Common myeloid progenitor, CD34-positive (primary cell): ENCODE results near the gene GALNT1. TPM values are rescaled to one million over a fixed set of nuclear protein-coding genes. Genes with fewer than 3 reads are reported as not detected.

Experiments used
- CTCF ChIA-PET: fragments of 350-600 bp; sonication (Branson Sonifier 250); formaldehyde crosslinking; loops from one replicate; lab custom pipeline; 2021; ENCODE audit warnings: antibody characterized with exemption; lab: Charles Lee
- POLR2A ChIA-PET: fragments of 350-600 bp; sonication (Branson Sonifier 250); formaldehyde crosslinking; loops from one replicate; lab custom pipeline; 2021; ENCODE audit warnings: antibody characterized with exemption; lab: Charles Lee
- DNase-seq, 3 donors: peaks; one replicate each; pipeline versions ENCODE4 v3.0.0 to v3.0.0-alpha.2; 2013
- H3K27ac ChIP-seq, 2 experiments: 1 replicate in 1 of 2; 2 replicates in 1 of 2; pipeline ENCODE4 v1.7.0; 2013; ENCODE audit warnings: inconsistent platforms in 2 of 2, low read length in 2 of 2, mild to moderate bottlenecking in 2 of 2, low read depth in 1 of 2, moderate library complexity in 1 of 2; ENCODE audit not compliant: severe bottlenecking in 2 of 2, insufficient read depth in 1 of 2, poor library complexity in 1 of 2
- H3K27me3 ChIP-seq, 5 experiments: replicated peaks in 2 of 5; 1 replicate in 3 of 5; 2 replicates in 2 of 5; pipeline versions ENCODE4 v1.6.1 to v1.7.0; 2013; ENCODE audit warnings: low read length in 4 of 5, mild to moderate bottlenecking in 2 of 5, moderate library complexity in 2 of 5, inconsistent platforms in 1 of 5; ENCODE audit not compliant: insufficient read depth in 5 of 5, control insufficient read depth in 4 of 5
- H3K36me3 ChIP-seq, 4 experiments: 1 replicate in 2 of 4; 2 replicates in 2 of 4; pipeline versions ENCODE4 v1.6.1 to v1.7.0; 2013; ENCODE audit warnings: low read length in 3 of 4, control low read depth in 1 of 4, mild to moderate bottlenecking in 1 of 4; ENCODE audit not compliant: control insufficient read depth in 4 of 4, insufficient read depth in 4 of 4
- H3K4me1 ChIP-seq, 4 experiments: 1 replicate in 3 of 4; 2 replicates in 1 of 4; pipeline versions ENCODE4 v1.6.1 to v1.7.1; 2013; ENCODE audit warnings: low read length in 3 of 4, mild to moderate bottlenecking in 3 of 4, control low read depth in 1 of 4, inconsistent platforms in 1 of 4, moderate library complexity in 1 of 4; ENCODE audit not compliant: control insufficient read depth in 4 of 4, insufficient read depth in 4 of 4; ENCODE audit errors: control extremely low read depth in 1 of 4
- H3K4me3 ChIP-seq, 7 experiments: 1 replicate in 4 of 7; 2 replicates in 3 of 7; pipeline versions ENCODE4 v1.5.1 to v1.7.0; 2013; ENCODE audit warnings: mild to moderate bottlenecking in 7 of 7, low read length in 6 of 7, moderate library complexity in 6 of 7, inconsistent platforms in 2 of 7, low read depth in 2 of 7, control low read depth in 1 of 7; ENCODE audit not compliant: insufficient read depth in 4 of 7, control insufficient read depth in 1 of 7; ENCODE audit errors: extremely low read depth in 1 of 7
- H3K9me3 ChIP-seq, 5 experiments: 1 replicate in 4 of 5; 2 replicates in 1 of 5; pipeline versions ENCODE4 v1.6.1 to v1.7.1; 2013; ENCODE audit warnings: low read length in 4 of 5, mild to moderate bottlenecking in 2 of 5, inconsistent platforms in 1 of 5, low read depth in 1 of 5, moderate library complexity in 1 of 5; ENCODE audit not compliant: control insufficient read depth in 4 of 5, insufficient read depth in 2 of 5; ENCODE audit errors: control extremely low read depth in 1 of 5
- WGBS: methylation state at CpG from one replicate; pipeline ENCODE4 v1.1.5; 2013; ENCODE audit not compliant: insufficient coverage; 5-methylcytosine and 5-hydroxymethylcytosine counted together
- polyA plus RNA-seq: library from polyadenylated mRNA; unstranded; fragments of 120-200 nt; gene quantifications from one replicate; pipeline ENCODE4 v1.2.1, GENCODE V29; 2013

GALNT1 gene
- 86.1 TPM for polyA plus RNA-seq

DNA sequence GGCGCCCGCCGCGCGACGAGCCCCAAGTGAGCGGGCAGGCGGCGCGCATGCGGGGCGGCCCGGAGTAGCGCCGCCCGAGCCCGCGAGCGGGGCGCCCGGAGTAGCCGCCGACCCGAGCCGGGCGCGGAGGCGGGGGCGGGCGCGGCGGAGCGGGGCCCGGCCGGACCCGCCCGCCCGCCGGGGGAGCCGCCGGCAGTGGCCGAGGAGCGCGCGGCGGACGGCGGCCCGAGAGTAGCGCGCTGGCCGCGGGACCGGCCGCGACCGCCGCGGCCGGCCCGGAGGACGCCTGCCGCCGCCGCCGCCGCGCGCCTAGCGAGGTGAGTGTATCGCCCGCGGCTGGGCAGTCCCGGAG is at the start of gene GALNT1:
Gene GALNT1, plus strand, starts transcription at position 195 of the 352 bp plus-strand sequence. CDS start 72,923 bp downstream, outside the sequence.
- peaks cover 0 to 10% (median 5%) of the 10 kb centered on the region in 5 experiments for H3K9me3 ChIP-seq
- H3K4me1 ChIP-seq: peaks cover 6 to 22% (median 15%) of the 10 kb centered on the region in 4 experiments
- no peak for DNase-seq
- H3K27me3 ChIP-seq: no peaks in the 10 kb centered on the region
- POLR2A ChIA-PET: interaction anchor here (1.4 kb wide), 1 partner anchor 25 kb away, joined by 3 read pairs; no protein-coding TSS in a partner anchor
- WGBS: 0% methylated on average over 6 of the region's 74 CpGs
- H3K36me3 ChIP-seq: peaks cover 0 to 13% (median 3%) of the 10 kb centered on the region in 4 experiments
- CTCF ChIA-PET: interaction anchor here (2.0 kb wide), 1 partner anchor 27 kb away, joined by 7 read pairs; no protein-coding TSS in a partner anchor
- peak within 1 kb of the TSS; percentile 67 to 94 (median 84) for H3K4me3 ChIP-seq
- peak within 1 kb of the TSS; percentile 56 to 89 for H3K27ac ChIP-seq

DNA sequence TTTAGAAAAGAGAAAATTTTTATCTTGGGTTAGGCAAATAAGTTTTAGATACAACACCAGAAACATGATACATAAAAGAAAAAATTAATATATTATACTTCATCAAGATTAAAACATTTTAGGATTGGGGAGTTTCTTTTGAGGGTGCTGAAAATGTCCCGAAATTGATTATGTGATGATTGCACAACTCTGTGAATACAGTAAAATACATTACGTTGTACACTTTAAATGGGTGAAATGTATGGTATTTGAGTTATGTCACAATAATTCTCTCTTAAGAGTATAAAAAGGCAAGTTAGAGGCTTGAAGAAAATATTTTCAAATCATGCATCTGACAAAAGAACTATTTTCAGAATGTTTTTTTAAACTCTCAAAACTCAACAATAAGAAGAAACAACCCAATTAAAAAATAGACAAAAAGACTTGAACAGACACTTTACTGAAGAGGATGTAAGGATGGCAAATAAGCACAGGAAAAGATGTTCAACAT is 47.6 kb upstream of the GALNT1 start:
- ChIA-PET CTCF (interaction anchor here (1.1 kb wide), 1 partner anchor 111 kb away, joined by 3 read pairs; no protein-coding TSS in a partner anchor), POLR2A (no interaction called here)
- Histone ChIP-seq H3K27ac (no peak overlapping the region), H3K36me3 (no peaks in the 10 kb centered on the region), H3K4me1 (no peaks in the 10 kb centered on the region), H3K4me3 (no peak overlapping the region), H3K27me3 (no peaks in the 10 kb centered on the region), H3K9me3 (peaks cover 0 to 20% (median 4%) of the 10 kb centered on the region in 5 experiments)
- no peak for DNase-seq
- no CpG with 5 or more reads among the region's 2 CpGs for WGBS

DNA sequence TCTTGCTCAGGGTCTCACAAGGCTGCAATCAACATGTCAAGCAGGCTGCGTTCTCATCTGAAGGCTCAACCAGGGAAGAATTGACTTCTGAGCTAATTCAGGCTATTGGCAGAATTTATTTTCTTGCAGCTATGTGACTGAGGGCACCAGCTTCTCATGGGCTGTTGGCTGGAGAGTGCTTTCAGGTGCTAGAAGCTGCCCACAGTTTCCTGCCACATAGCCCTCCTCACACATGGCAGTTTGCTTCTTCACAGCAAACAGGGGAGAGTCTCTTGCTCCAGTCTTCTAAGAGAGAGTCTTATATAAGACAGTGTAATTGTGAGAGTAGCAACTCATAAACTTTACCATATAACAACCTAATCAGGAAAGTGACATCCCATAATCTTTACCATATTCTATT is 46.2 kb upstream of the GALNT1 start:
- Histone ChIP-seq H3K27me3 (no peaks in the 10 kb centered on the region), H3K4me3 (no peak overlapping the region), H3K36me3 (no peaks in the 10 kb centered on the region), H3K9me3 (peaks cover 0 to 21% (median 4%) of the 10 kb centered on the region in 5 experiments), H3K27ac (no peak overlapping the region), H3K4me1 (no peaks in the 10 kb centered on the region)
- POLR2A ChIA-PET: no interaction called here
- no peak for DNase-seq
- WGBS: 100% methylated on average over 1 of the region's 1 CpG
- CTCF ChIA-PET: no interaction called here

GRCh38 chr18:35542356-35542755 is 39.2 kb upstream of the GALNT1 start:
- POLR2A ChIA-PET: no interaction called here
- no peak overlapping the region for H3K27ac ChIP-seq
- no peak for DNase-seq
- no peak overlapping the region for H3K4me3 ChIP-seq
- no peaks in the 10 kb centered on the region for H3K27me3 ChIP-seq
- peaks cover 0 to 5% (median 0%) of the 10 kb centered on the region in 4 experiments for H3K4me1 ChIP-seq
- CTCF ChIA-PET: no interaction called here
- H3K36me3 ChIP-seq: no peaks in the 10 kb centered on the region
- peaks cover 0 to 5% (median 4%) of the 10 kb centered on the region in 5 experiments for H3K9me3 ChIP-seq

DNA sequence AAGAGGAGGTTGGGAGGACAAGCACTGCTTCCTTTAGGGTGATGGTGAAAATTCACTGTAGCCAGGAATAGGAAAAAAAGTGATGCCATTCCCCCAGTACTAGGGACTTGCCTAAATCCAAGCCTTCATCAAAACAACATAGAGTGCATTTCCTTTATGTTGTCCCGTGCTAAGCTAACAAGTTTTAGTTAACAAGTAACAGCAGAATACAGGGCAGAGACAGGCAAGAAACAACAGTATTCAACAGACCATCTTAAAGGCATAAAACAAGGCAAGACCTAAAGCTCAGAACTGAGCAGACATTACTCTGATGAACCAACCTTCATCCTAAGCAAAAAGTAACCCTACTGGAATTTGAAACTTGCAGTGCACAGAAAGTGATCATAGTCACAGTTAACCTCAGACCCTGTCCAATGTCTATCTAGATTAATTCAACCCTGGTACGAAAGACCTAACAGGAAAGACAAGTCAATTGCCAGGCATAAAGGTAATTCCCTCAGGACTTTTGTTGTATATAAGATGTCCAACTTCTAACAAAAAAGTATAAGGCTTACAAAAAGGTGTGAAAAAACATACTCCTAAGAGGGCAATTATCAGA is 34.4 kb upstream of the GALNT1 start:
- whole genome bisulfite sequencing: 100% methylated on average over 1 of the region's 2 CpGs
- no peak overlapping the region for H3K4me3 ChIP-seq
- H3K4me1 ChIP-seq: peaks cover 0 to 9% (median 0%) of the 10 kb centered on the region in 4 experiments
- no peak overlapping the region for H3K27ac ChIP-seq
- H3K27me3 ChIP-seq: no peaks in the 10 kb centered on the region
- H3K36me3 ChIP-seq: no peaks in the 10 kb centered on the region
- peaks cover 0 to 5% (median 0%) of the 10 kb centered on the region in 5 experiments for H3K9me3 ChIP-seq
- POLR2A ChIA-PET: no interaction called here
- DNase-seq: no peak
- CTCF ChIA-PET: no interaction called here

GRCh38 chr18:35549564-35549963 is 32.0 kb upstream of the GALNT1 start:
- WGBS: 88% methylated on average over 1 of the region's 1 CpG
- Histone ChIP-seq H3K27me3 (no peaks in the 10 kb centered on the region), H3K27ac (no peak overlapping the region), H3K9me3 (peaks cover 0 to 5% (median 0%) of the 10 kb centered on the region in 5 experiments), H3K4me1 (peaks cover 0 to 4% (median 0%) of the 10 kb centered on the region in 4 experiments), H3K4me3 (no peak overlapping the region), H3K36me3 (no peaks in the 10 kb centered on the region)
- CTCF ChIA-PET: interaction anchor here (0.7 to 0.9 kb wide), 2 partner anchors 10 to 313 kb away, joined by 3 to 5 read pairs; no protein-coding TSS in a partner anchor
- POLR2A ChIA-PET: no interaction called here
- peak in 1 of 3 donors; percentile 4 for DNase-seq

DNA sequence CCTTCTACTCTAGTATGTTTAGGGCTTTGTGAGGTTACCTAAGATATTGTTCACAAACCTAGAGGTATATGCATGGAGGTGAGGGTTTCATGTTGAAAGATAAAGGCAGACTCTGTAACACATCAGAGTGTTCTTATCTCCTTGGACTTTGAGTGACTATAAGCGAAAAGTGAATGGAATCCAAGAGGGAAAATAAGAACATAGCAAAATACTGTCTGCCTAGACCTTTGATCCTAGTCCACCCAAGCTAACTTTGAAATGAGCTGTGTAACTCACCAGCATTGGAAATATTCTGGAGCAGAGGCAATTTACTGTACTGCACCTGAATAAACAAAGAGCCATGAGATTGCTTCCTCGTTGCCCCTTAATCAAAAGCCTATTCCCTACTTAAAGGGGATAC is 28.2 kb upstream of the GALNT1 start:
- no peak overlapping the region for H3K4me3 ChIP-seq
- H3K4me1 ChIP-seq: peaks cover 0 to 4% (median 0%) of the 10 kb centered on the region in 4 experiments
- no peaks in the 10 kb centered on the region for H3K27me3 ChIP-seq
- H3K27ac ChIP-seq: no peak overlapping the region
- WGBS: 100% methylated on average over 1 of the region's 2 CpGs
- ChIA-PET CTCF (no interaction called here), POLR2A (no interaction called here)
- DNase-seq: no peak
- no peaks in the 10 kb centered on the region for H3K36me3 ChIP-seq
- H3K9me3 ChIP-seq: no peaks in the 10 kb centered on the region
